Measurements from ENCODE around the gene OSBPL10. TPM values are rescaled to one million over a fixed set of nuclear protein-coding genes. Genes with fewer than 3 reads are reported as not detected.

OSBPL10 gene
- total and polyA plus RNA-seq, 7 donors: 2.3 to 77.7 (median 8.5) TPM

DNA sequence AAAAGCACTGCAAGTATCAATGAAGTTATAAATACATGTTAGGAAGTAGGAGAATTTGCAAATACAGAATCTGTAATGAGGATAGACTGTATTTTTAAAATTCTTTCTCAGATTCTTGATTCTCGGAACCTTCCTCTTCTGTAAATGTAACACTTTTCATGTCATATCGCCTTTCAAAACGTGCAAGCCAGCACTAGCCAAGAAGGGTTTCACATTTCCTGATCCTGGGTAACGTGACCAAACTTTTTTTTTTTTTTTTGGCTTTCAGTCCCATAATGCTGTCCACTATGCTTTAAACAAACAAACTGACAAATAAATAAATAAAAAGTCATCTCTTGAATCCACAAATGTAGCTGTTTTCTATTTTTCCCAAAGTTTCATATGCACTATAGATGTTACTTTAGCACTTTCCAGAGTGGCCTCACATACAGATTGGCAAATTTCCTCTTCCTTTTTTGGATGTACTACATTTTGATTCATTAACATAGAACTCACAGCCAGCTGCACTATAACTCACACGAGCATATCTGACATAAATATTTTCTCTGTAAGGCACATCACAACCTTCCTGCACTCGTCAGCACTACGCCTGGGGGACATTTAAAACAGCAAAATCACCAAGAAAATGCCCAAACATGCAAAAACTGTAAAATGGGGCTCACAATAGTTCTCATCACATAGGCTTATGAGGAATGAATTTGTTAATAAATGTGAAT is 208.1 kb downstream of the OSBPL10 start:
- intact Hi-C loops (cut with DNase I): no loop called here

DNA sequence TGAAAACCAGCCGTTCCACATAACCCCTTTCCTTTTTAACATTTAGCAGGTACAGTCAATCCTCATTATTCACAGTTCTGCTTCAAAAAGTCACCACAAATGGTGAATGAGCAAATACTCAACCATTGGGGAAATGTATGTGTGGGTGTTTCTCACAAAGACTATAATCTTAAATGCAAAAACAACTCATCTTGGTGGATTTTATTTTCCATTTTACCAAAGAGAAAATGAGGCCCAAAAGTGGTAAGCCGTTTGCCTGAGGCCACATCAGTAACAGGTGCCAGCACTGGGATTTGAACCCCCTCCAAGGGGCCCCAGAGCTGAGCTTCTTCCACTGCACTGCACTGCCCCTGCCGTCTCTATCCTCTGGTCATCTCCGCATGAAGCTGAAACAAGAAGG is 208.8 kb downstream of the OSBPL10 start:
- WGBS, 2 donors: 82 to 84% methylated on average over 4 of the region's 4 CpGs
- intact Hi-C loops (cut with DNase I): no loop called here
- no peak for DNase-seq
- H3K4me3 ChIP-seq: no peak overlapping the region
- H3K36me3 ChIP-seq: no peaks in the 10 kb centered on the region
- H3K9me3 ChIP-seq: no peaks in the 10 kb centered on the region
- H3K27ac ChIP-seq: no peak overlapping the region
- TF ChIP-seq POLR2A (IDR thresholded peaks at IDR 0.05) (no peak), EP300 (IDR thresholded peaks at IDR 0.05) (no peak), POLR2AphosphoS5 (IDR thresholded peaks at IDR 0.05) (no peak)
- TF ChIP-seq, protein P1, sequence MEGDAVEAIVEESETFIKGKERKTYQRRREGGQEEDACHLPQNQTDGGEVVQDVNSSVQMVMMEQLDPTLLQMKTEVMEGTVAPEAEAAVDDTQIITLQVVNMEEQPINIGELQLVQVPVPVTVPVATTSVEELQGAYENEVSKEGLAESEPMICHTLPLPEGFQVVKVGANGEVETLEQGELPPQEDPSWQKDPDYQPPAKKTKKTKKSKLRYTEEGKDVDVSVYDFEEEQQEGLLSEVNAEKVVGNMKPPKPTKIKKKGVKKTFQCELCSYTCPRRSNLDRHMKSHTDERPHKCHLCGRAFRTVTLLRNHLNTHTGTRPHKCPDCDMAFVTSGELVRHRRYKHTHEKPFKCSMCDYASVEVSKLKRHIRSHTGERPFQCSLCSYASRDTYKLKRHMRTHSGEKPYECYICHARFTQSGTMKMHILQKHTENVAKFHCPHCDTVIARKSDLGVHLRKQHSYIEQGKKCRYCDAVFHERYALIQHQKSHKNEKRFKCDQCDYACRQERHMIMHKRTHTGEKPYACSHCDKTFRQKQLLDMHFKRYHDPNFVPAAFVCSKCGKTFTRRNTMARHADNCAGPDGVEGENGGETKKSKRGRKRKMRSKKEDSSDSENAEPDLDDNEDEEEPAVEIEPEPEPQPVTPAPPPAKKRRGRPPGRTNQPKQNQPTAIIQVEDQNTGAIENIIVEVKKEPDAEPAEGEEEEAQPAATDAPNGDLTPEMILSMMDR (IDR thresholded peaks at IDR 0.05): no peak
- H3K4me1 ChIP-seq: peaks cover 0 to 7% (median 0%) of the 10 kb centered on the region in 4 donors
- no peaks in the 10 kb centered on the region for H3K27me3 ChIP-seq

More for the DNA sequence above, 208.1 kb downstream of the OSBPL10 start:
- Histone ChIP-seq H3K36me3 (no peaks in the 10 kb centered on the region), H3K27me3 (no peaks in the 10 kb centered on the region), H3K9me3 (no peaks in the 10 kb centered on the region), H3K4me3 (no peak overlapping the region), H3K4me1 (peaks cover 0 to 7% (median 0%) of the 10 kb centered on the region in 4 donors), H3K27ac (no peak overlapping the region)
- TF ChIP-seq EP300 (IDR thresholded peaks at IDR 0.05) (no peak), POLR2AphosphoS5 (IDR thresholded peaks at IDR 0.05) (no peak), POLR2A (IDR thresholded peaks at IDR 0.05) (no peak)
- TF ChIP-seq, protein P1 (IDR thresholded peaks at IDR 0.05): no peak
- no peak for DNase-seq
- whole genome bisulfite sequencing, 2 donors: 78 to 83% methylated on average over 7 of the region's 7 CpGs

DNA sequence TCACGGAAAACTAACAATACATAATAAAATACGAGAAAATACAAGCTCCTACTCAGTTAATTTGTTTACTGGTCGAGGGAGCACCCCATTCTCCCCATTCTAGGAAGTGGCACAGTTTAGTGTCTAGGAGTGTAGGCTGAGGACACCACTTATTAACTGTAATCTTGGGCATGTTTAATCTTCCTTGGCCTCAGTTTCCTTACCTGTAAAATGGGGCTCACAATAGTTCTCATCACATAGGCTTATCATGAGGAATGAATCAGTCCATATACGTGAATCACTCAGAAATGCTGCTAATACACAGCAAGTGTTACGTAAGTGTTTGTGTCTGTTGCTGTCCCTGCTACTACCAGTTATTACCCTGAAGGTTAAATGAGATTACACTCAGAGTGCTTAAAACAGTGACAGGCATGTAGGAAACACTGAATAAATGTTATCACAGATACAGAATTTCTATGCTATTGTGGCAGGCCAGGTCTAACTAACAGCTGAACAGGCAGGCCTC is 210.2 kb downstream of the OSBPL10 start:
- Histone ChIP-seq H3K27ac (no peak overlapping the region), H3K4me3 (no peak overlapping the region), H3K4me1 (peaks cover 0 to 7% (median 0%) of the 10 kb centered on the region in 4 donors), H3K27me3 (no peaks in the 10 kb centered on the region), H3K36me3 (no peaks in the 10 kb centered on the region), H3K9me3 (no peaks in the 10 kb centered on the region)
- 75 to 76% methylated on average over 5 of the region's 5 CpGs for WGBS, 2 donors
- intact Hi-C loops (cut with DNase I): no loop called here
- TF ChIP-seq POLR2AphosphoS5 (IDR thresholded peaks at IDR 0.05) (no peak), EP300 (IDR thresholded peaks at IDR 0.05) (no peak), POLR2A (IDR thresholded peaks at IDR 0.05) (no peak)
- TF ChIP-seq, protein P1 (IDR thresholded peaks at IDR 0.05): no peak
- no peak for DNase-seq

DNA sequence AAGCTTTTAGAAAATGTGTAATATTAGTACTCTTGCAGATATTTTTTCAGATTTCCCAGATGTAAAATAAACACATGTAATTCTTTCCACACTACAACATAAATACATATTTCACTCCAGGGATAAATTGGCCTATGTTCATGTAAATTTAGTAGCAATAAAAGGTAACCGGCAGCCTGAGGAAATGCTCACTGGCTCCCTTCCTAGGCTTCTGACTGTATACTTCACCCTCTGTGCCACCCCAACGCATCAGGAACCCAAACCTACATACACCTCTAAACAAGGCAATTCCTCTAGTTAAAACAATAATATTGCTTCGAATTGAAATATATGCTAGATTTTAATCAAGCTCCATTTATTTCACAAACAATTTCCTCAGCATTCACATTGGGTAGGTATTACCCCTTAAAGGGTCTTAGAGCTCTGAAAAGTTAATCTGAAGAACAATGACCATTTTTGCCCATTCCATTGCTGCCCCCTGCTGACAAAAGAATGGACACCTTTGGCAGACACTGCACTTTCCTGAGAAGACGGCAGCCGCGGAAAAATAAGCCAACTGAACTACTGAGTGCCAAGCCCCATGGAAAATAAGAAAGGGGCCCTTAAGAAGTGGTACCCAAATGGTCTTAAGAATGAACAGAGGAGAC is 212.5 kb downstream of the OSBPL10 start:
- no peaks in the 10 kb centered on the region for H3K36me3 ChIP-seq
- TF ChIP-seq POLR2AphosphoS5 (IDR thresholded peaks at IDR 0.05): no peak
- TF ChIP-seq, protein P1 (IDR thresholded peaks at IDR 0.05): peak in 3 of 4 experiments; percentile 49 to 57 (median 50)
- H3K4me3 ChIP-seq: no peak overlapping the region
- no peak overlapping the region for H3K27ac ChIP-seq
- peak; percentile 67 for DNase-seq
- 36 to 45% methylated on average over 6 of the region's 6 CpGs for WGBS, 2 donors
- H3K27me3 ChIP-seq: no peaks in the 10 kb centered on the region
- intact Hi-C loops (cut with DNase I): loop anchor here (10.0 kb wide), 2 partner anchors 214 to 994 kb away; no protein-coding TSS in a partner anchor
- H3K9me3 ChIP-seq: no peaks in the 10 kb centered on the region
- H3K4me1 ChIP-seq: peaks cover 0 to 7% (median 0%) of the 10 kb centered on the region in 4 donors
